ENCODE results near the gene RGPD3.
"Not testable (repeated sequence)": the region's sequence is repeated elsewhere in the genome, so short reads cannot be mapped to it uniquely, and the experiment has no call there.

Gene RGPD3

GRCh38 chr2:106479563-106479962 lies 11.3 kb upstream of the RGPD3 start:
- not testable (repeated sequence) for DNase-seq

GRCh38 chr2:106477647-106478046 lies 9.4 kb upstream of the RGPD3 start:
- not testable (repeated sequence) for DNase-seq

GRCh38 chr2:106470658-106471057 lies 2.4 kb upstream of the RGPD3 start:
- DNase-seq = not testable (repeated sequence)

- not testable (repeated sequence) for DNase-seq
Observed at GRCh38 chr2:106467516-106467915, 697 bp downstream of the RGPD3 start.

- DNase-seq = not testable (repeated sequence)
Observed at GRCh38 chr2:106461882-106462281, 6.3 kb downstream of the RGPD3 start.

- not testable (repeated sequence) for DNase-seq
Observed at GRCh38 chr2:106390680-106391079, 77.5 kb downstream of the RGPD3 start.

DNA sequence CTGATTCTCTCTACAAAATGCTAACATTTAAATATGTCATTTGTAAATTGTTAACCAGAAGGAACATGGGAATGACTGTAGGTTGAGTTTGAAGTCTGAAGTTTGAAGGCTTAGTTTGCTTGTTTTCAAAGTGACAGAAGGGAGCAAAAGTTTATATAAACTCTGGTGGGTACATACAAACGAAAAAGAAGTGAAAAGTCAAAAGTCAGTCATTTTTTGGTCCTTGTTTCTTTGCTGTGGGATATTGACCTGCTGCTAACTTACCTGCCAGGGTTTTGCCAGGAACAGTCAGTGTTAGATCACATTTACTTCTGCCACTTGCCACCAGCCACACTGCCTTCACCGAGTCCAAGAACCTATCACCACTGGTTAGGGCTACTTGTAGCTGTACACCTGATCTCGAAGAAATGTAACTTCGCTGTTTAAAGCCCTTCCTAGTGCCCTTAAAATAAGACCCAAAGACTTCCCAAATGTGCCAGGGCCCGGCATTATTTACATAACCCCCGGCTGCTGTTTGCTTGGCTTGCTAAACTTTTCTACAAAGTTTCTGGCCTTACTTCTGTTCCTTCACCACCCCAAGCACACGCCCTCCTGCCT lies 79.3 kb downstream of the RGPD3 start:
- not testable (repeated sequence) for DNase-seq

DNA sequence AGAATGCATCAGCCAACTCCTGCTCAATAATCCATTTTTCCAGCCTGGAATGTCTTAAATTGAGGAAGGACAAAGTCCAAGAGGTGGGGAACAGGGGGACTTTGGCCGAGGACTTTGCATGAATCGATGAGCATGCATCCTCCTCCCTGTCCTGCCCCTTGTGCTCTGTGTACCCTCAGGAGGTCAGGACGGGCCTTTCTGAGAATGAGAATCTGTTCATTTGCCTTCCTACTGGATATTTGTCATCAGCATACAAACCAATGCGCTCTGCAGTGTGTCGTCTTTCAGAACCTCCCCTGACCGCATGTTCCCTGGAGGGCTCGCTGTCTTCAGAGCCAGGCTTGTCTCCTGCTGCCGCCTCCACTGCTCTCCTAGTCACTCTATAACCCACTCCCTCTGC lies 83.7 kb downstream of the RGPD3 start:
- DNase-seq = not testable (repeated sequence)

DNA sequence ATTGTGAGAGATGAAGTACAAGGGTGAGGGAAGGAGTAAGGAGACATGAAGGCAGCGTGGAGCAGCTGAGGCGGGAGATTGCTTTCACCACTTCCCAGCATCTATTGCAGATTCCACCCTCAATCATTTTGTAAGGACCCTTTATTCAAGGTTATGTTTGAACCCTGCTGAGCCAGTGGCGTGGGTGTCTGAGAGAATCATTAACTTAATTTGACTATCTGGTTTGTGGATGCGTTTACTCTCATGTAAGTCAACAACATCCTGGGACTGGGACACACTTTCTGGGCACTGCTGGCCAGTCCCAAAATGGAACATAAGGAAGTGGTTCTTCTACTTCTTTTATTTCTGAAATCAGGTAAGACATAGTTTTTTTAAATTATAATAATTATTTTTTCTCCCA lies 86.3 kb downstream of the RGPD3 start:
- not testable (repeated sequence) for DNase-seq

GRCh38 chr2:106379567-106379966 lies 88.6 kb downstream of the RGPD3 start:
- DNase-seq = not testable (repeated sequence)

- not testable (repeated sequence) for DNase-seq
Observed at GRCh38 chr2:106369182-106369581, 99.0 kb downstream of the RGPD3 start.

GRCh38 chr2:106366204-106366885 lies 101.9 kb downstream of the RGPD3 start:
- no peak for DNase-seq

DNA sequence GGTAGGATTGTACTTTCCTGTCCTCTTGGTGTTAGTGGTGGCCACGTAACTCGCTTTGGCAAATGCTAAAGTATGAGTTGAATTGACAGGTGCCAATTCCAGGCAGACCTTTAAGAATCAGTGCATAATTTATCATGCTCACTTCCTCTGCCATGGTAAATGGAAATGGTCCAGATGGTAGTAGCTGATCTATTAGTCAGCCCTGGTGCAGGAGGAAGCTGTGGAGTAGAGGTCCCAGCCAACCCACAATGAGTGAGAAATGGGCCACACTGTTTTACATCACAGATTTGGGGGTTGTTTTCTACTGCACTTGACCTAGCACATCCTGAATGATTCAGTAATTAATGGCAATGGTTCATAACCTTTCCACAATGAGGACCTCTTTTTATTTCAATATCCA lies 104.4 kb downstream of the RGPD3 start:
- DNase-seq = no peak

GRCh38 chr2:106362789-106363188 lies 105.4 kb downstream of the RGPD3 start:
- no peak for DNase-seq

DNA sequence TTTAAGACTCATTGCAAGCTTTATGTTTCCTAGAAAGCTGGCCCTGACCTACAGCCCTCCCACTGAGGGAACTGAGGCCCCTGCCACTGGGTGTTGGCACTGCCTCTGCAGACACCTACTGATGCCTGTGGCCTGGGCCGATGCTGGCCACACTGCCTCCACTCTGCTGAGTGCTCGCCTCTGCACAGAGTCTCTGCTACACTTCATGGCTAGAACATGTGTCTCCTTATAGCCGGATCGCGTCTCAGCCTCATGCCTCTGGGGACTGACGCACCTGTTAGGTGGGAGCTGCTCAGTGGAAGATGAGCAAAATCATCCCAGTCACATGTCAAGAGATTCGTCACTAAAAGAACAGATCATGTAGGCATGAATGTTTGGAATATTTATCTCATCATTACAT lies 108.7 kb downstream of the RGPD3 start:
- DNase-seq = no peak

DNA sequence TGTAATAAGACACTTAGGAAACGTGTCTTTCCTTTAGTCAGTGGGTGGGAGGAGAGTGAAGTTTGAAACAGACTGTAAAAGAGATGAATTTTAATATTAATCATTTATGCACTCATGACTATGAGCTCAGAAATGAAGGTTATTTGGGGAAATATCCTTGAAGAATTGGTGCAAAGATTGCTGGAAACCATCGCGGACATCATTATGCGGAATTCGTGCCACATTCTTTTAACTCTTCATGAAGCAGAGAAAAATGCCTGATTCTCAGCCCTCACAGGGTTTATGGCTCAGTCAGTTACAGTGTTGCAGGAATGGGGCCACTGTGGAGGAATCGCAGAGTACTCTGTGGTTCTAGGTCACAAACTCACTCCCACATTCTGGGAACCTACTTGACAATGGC lies 109.7 kb downstream of the RGPD3 start:
- DNase-seq = no peak

DNA sequence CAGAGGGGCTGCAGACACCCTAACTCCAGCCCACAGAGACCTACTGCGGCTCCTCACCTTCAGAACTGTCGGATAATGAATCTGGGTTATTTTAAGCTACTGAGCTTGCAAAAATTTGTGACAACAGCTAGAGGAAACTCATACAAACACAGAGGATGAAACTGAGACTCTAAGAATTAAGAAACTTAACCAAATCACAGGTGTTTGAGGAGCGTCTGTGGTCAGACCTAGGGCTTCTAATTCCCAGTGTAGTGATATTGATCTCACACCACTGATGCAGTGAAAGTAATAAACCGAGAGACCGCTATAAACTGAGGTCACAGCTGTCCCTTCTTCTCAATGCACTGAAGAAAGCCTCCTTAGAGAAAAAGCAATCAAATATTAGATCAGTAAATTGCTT lies 110.1 kb downstream of the RGPD3 start:
- DNase-seq = no peak

GRCh38 chr2:106356291-106356690 lies 111.9 kb downstream of the RGPD3 start:
- DNase-seq = no peak

- no peak for DNase-seq
Observed at GRCh38 chr2:106353676-106354075, 114.5 kb downstream of the RGPD3 start.

- DNase-seq = no peak
Observed at GRCh38 chr2:106350980-106351379, 117.2 kb downstream of the RGPD3 start.

GRCh38 chr2:106344302-106344701 lies 123.9 kb downstream of the RGPD3 start:
- no peak for DNase-seq

- DNase-seq = no peak
Observed at GRCh38 chr2:106343274-106343673, 124.9 kb downstream of the RGPD3 start.

DNA sequence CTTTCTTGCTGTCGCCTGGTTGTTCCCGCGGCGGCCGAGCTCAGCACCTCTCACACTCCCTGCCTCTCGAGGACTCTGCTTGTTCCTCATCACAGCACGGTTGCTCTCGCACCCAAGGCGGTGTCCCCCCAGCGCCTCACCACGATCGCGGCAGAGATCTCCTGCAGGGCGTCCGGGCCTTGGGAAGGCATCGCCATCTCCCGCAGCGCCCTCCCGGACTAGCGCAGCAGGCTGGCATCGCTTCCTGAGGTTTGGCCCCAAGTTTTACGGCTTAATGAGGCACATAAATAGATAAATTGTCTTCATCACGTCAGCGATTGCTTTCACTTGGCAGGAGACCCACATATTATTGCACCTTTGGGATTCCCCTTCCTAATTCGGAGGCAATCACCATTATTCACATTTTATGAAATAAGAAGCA lies 125.4 kb downstream of the RGPD3 start:
- DNase-seq = peak in 1 of 2 experiments; percentile 57

DNA sequence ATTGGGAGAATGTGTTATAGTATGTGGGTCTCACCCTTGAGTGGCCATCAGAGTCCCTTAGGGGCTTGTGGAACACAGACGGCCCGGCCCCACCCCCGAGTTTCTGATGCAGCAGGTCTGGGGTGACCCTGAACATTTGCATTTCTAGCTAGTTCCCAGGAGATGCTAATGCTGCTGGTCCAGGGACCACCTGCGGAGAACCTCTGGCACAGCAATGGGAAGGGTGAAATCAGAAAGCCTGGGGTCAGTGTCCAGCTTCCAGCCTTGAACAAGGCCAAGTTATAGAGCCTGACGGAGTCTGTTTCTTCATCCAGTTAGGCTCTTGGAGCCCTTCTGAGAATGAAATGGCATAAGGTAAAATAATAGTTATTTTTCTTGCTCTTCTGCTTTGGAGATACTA lies 126.5 kb downstream of the RGPD3 start:
- no peak for DNase-seq

All from NCI-H1930 (cell line).